HG02938 (cell line): Measurements from ENCODE around the gene GNAT3.

Source experiments
- ATAC-seq: cut with Tn5 transposase; IDR thresholded peaks from one replicate; pipeline ENCODE4 v1.9.1; 2021; ENCODE audit warnings: mild to moderate bottlenecking, moderate library complexity; ENCODE audit not compliant: unreplicated experiment

Gene GNAT3

DNA sequence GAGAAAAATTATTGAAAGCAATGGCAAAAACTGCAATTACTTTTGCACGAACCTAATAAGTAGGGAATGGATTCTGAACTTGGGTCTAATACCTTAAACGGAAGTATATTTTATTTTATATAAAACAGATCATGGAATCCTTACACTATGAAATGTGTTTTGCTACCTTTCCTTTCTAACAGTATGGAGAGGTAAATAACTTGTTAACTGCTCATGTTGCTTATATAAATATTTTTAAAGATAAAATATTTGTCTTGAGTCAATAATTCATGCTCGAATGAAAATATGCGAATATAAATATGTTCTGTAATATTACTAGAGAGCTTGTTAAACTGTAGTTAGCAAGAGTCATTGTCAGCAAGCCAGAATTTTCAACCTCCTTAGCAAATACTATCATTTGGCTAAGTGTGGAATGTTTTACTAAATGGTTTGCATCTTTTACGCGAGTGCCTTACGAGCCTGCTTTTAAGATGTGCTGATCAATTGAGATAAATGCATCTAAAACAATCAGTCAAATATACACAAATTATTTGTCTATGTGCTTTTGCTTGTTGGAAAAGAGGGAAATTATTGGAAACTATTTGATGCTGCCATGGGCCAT, 5.9 kb downstream of the GNAT3 start:
- no peak for ATAC-seq

DNA sequence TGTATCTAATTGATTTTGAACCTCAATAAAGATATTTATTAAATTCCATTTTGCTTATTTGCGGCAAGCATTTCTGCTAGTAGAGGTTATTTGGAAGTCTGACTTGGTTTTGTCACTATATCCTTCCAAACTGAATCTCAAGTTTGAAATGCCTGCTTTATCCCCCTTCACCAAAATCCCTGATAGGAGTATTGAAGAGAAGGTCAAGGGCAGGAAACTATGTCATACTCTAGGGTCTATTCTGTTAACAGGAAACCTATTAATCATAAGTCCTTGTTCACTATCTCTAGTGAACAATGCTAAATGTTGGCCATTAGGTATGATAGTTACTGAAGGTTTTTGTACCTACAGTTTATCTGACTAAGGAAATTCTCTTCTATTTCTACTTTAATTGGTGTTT, 11.5 kb downstream of the GNAT3 start:
- ATAC-seq = no peak

- no peak for ATAC-seq
Measured at GRCh38 chr7:80499350-80499953, 12.4 kb downstream of the GNAT3 start.

DNA sequence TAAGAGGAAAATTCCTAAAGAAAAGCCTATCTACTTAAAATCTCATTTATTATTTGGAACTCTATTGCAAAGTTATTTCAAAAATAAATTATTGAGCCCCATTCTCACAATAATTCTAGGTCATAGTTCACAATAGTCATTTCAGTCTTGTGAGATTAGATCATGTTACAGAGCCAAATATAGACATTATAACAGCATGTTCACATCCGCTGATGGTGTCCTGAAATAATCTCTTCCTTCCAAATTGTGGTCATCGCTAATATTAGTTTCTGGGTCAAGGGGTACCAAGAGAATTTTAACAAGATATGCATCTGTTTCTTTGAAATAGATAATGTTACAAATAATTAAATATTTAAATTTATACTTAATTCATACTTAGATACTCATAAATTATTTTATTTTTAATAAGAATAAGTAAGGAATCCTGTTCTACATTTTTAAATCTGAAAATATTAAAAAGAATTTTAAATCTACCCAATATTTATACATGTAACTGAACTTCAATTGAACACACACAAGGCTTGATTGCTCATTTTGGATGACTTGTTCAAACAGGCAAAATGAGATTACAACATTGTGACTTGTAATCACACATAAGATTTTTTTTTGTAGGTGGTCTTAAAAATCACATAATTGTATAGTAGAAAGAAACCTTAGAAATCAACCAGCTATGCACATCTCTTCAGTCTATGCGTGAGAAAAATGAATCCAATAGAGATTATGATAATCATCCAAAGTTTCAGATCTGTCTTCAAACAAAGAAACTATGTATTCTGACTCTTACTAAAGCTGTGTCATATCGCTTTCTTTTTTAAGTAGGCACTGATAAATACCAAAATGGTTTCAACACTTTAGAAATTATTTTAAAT, 13.1 kb downstream of the GNAT3 start:
- ATAC-seq = no peak

- no peak for ATAC-seq
Measured at GRCh38 chr7:80496586-80496985, 15.3 kb downstream of the GNAT3 start.

GRCh38 chr7:80493121-80493849, 18.6 kb downstream of the GNAT3 start:
- no peak for ATAC-seq

- ATAC-seq = no peak
Measured at GRCh38 chr7:80491462-80491861, 20.4 kb downstream of the GNAT3 start.

DNA sequence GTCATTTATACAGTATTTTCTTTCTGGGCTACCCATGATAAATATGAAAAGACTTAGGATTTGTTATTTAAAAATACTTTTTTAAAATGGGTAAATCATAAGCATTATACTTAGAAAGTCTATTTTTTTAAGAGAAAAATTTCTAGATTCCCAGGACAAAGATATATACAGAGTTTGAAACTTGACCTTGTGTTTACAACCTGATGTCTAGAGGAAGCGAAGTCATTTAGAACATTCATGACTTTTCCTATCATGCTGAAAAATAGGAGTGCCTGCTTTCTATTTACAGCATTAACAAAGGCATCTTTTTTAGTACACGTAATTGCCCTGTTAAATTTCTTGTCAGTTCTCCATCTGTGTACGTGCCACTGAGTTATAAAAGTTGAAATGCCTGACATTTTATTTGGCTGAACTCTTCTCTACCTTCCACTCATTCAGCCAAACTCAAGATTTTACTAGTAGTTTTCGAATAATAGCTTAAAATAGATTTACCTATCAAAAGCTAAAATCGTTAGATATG, 23.0 kb downstream of the GNAT3 start:
- ATAC-seq = no peak

GRCh38 chr7:80488406-80488805, 23.5 kb downstream of the GNAT3 start:
- ATAC-seq = no peak

DNA sequence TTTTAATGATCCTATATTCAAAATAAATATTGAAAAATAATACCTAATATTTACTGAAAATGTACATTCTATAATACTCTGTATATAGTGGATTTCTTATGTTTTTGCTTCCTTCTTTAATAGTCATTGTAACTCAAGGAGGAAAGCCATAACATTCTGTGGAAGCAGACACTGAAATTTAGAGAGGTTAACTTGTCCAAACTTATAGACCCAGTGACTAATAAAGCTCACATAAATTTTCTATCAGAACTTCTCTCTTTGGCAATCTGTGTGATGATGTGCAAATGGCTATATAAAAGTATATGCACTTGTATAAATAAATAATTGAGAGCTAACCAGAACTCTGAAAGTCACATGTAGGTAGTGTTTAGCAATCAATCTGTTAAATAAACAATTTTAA, 26.1 kb downstream of the GNAT3 start:
- no peak for ATAC-seq

GRCh38 chr7:80482950-80483349, 28.9 kb downstream of the GNAT3 start:
- ATAC-seq = no peak

- no peak for ATAC-seq
Measured at GRCh38 chr7:80481196-80481884, 30.5 kb downstream of the GNAT3 start.

DNA sequence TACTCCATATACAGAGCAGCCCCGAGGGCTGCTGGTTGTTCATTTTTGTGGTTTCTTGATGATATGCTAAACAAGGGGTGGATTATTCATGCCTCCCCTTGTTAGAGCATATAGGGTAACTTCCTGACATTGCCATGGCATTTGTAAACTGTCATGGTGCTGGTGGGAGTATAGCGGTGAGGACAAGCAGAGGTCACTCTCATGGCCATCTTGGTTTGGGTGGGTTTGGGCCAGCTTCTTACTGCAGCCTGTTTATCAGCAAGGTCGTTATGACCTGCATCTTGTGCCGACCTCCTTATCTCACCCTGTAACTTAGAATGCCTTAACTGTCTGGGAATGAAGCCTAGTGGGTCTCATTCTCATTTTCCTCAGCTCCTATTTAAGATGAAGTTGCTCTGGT, 31.3 kb downstream of the GNAT3 start:
- ATAC-seq = no peak

- ATAC-seq = no peak
Measured at GRCh38 chr7:80478683-80479082, 33.2 kb downstream of the GNAT3 start.

DNA sequence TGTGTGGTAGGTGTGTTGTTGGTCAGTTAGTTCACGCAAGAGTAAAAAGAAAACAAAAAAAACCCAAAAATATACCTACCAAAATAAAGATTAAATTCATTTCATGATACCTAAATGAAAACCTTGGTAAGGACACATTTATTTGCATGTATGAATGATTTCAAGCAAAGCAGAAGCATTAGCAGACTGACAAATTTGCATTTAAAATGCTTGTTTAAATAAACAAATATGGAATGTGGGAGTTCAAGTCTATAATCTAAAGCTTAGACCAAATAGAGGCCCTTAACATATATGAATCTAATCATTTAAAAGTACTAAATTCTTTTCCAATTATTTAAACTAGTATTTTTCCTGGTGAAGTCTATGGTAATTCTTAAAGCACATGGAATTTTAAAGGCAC, 35.8 kb downstream of the GNAT3 start:
- ATAC-seq = no peak

- no peak for ATAC-seq
Measured at GRCh38 chr7:80475383-80475782, 36.5 kb downstream of the GNAT3 start.

DNA sequence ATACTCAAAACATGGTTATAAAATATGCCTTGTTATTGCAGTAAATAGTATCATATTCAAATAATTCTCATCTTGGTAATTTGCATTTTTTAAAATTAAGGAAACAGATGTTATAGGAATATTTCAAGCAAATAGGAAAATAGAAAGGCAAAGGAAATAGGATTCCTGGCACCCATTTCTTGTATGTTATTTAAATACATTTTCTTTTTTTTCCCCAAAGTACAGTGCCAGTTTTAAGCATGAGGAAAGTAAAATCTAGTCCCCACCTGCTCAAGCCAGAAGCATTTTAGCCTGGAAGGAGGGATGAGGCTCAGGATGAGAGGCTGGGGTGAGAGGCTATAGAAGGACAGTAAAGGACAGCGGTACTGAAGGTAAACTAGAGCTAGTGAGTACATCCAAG, 38.1 kb downstream of the GNAT3 start:
- ATAC-seq = no peak

- no peak for ATAC-seq
Measured at GRCh38 chr7:80472491-80473200, 39.2 kb downstream of the GNAT3 start.

GRCh38 chr7:80468931-80469714, 42.7 kb downstream of the GNAT3 start:
- ATAC-seq = no peak
